PC-3 (cell line): ENCODE data around the gene BMPR1A. TPM values are rescaled to one million over a fixed set of nuclear protein-coding genes. Genes with fewer than 3 reads are reported as not detected.

Experiments
- ATAC-seq: fragments of 200-7000 bp; cut with Tn5 transposase; 2 replicates; pipeline ENCODE4 v1.9.1; 2020; ENCODE audit warnings: mild to moderate bottlenecking, moderate library complexity
- BruUV-seq: library from RNA; stranded (reverse); fragments of 400-500 nt; replicated peaks from 2 replicates; lab custom pipeline; 2021; lab: Mats Ljungman, UMichigan
- CTCF ChIA-PET: fragments of 300-600 bp; sonication (Branson Sonifier 250); formaldehyde crosslinking; loops from one replicate; lab custom pipeline; 2022; ENCODE audit warnings: antibody characterized with exemption; lab: Charles Lee
- POLR2A ChIA-PET: fragments of 300-600 bp; sonication (Branson Sonifier 250); formaldehyde crosslinking; loops from one replicate; lab custom pipeline; 2022; ENCODE audit warnings: antibody characterized with exemption; ENCODE audit not compliant: unreplicated experiment; lab: Charles Lee
- DNase-seq: peaks from one replicate; pipeline ENCODE4 v3.0.0-alpha.2; 2015
- H2AFZ ChIP-seq: fragments of 300-600 bp; sonication (generic); 2 replicates; pipeline ENCODE4 v1.6.0; 2016; ENCODE audit warnings: antibody characterized with exemption, low read length
- H3F3A ChIP-seq: fragments of 300-600 bp; sonication (generic); one replicate; pipeline ENCODE4 v1.6.0; 2017; ENCODE audit warnings: antibody characterized with exemption, low read length, control low read depth, mild to moderate bottlenecking; ENCODE audit not compliant: unreplicated experiment
- H3K27ac ChIP-seq: fragments of 300-600 bp; sonication (generic); 2 replicates; pipeline ENCODE4 v1.5.1; 2016; ENCODE audit warnings: mild to moderate bottlenecking, low read length
- H3K27me3 ChIP-seq: fragments of 300-600 bp; sonication (generic); 2 replicates; pipeline ENCODE4 v1.6.1; 2016; ENCODE audit warnings: low read length, mixed read lengths
- H3K36me3 ChIP-seq: fragments of 300-600 bp; sonication (generic); 2 replicates; pipeline ENCODE4 v1.6.1; 2016; ENCODE audit warnings: low read depth, mixed run types, low read length, mixed read lengths
- H3K4me1 ChIP-seq: fragments of 300-600 bp; sonication (generic); 2 replicates; pipeline ENCODE4 v1.5.1; 2016; ENCODE audit warnings: low read length; ENCODE audit not compliant: insufficient read depth
- H3K4me2 ChIP-seq: fragments of 300-600 bp; sonication (generic); 2 replicates; pipeline ENCODE4 v1.6.0; 2016; ENCODE audit warnings: low read length
- H3K4me3 ChIP-seq: fragments of 300-600 bp; sonication (generic); 2 replicates; pipeline ENCODE4 v1.5.1; 2016; ENCODE audit warnings: mild to moderate bottlenecking, low read length, mixed read lengths
- H3K79me2 ChIP-seq: fragments of 300-600 bp; sonication (generic); 2 replicates; pipeline ENCODE4 v1.6.1; 2017; ENCODE audit warnings: low read length, mixed read lengths
- H3K9ac ChIP-seq: fragments of 300-600 bp; sonication (generic); 2 replicates; pipeline ENCODE4 v1.6.0; 2016; ENCODE audit warnings: mild to moderate bottlenecking, low read length
- H3K9me2 ChIP-seq: fragments of 300-600 bp; sonication (generic); replicated peaks from 2 replicates; pipeline ENCODE4 v1.6.1; 2016; ENCODE audit warnings: mixed run types, low read length, mixed read lengths
- H3K9me3 ChIP-seq: fragments of 300-600 bp; sonication (generic); 2 replicates; pipeline ENCODE4 v1.6.1; 2016; ENCODE audit warnings: low read length, mixed read lengths
- H4K20me1 ChIP-seq: fragments of 300-600 bp; sonication (generic); 2 replicates; pipeline ENCODE4 v1.6.1; 2016; ENCODE audit warnings: low read length, mixed read lengths
- CTCF ChIP-seq: fragments of 300-600 bp; sonication (generic); conservative IDR thresholded peaks from 2 replicates; pipeline ENCODE4 v1.5.1; 2017; ENCODE audit warnings: antibody characterized with exemption, low read depth, mild to moderate bottlenecking, low read length
- EZH2 ChIP-seq: fragments of 300-600 bp; sonication (generic); IDR thresholded peaks from one replicate; pipeline ENCODE4 v1.6.1; 2017; ENCODE audit warnings: antibody characterized with exemption, mild to moderate bottlenecking, low read length; ENCODE audit not compliant: unreplicated experiment
- EZH2phosphoT487 ChIP-seq: fragments of 300-600 bp; sonication (generic); IDR thresholded peaks from 2 replicates; pipeline ENCODE4 v1.6.1; 2018; ENCODE audit warnings: mild to moderate bottlenecking, antibody characterized with exemption, low read length, borderline replicate concordance
- intact Hi-C: fragments of 100-400 bp; cut with micrococcal nuclease; formaldehyde crosslinking; loops from 2 replicates; pipeline ENCODE4 v1.9.0; 2023
- total RNA-seq: library from RNA; depleted of rRNA; stranded (reverse); fragments of >200 nt; gene quantifications from 2 replicates; pipeline ENCODE4 v1.2.3, GENCODE V29; 2014

BMPR1A gene
- total RNA-seq, 1 experiment from 2014 or later: 14.5 TPM

GRCh38 chr10:86856156-86856555 is 99.7 kb downstream of the BMPR1A start:
- no peak for ATAC-seq
- POLR2A ChIA-PET: no interaction called here

GRCh38 chr10:86857128-86857721 is 100.8 kb downstream of the BMPR1A start:
- H3K9me3 ChIP-seq: no peaks in the 10 kb centered on the region
- BruUV-seq: no TSS peak
- ChIA-PET CTCF (no interaction called here), POLR2A (no interaction called here)
- intact Hi-C loops: no loop called here
- TF ChIP-seq CTCF (no peak), EZH2 (no peak), EZH2phosphoT487 (no peak)
- H3K4me2 ChIP-seq: no peak overlapping the region
- no peaks in the 10 kb centered on the region for H3K79me2 ChIP-seq
- no peak overlapping the region for H3K9ac ChIP-seq
- peaks cover 7% of the 10 kb centered on the region; the same call in 1 of the 2 replicates for H3K4me1 ChIP-seq
- no peaks in the 10 kb centered on the region for H4K20me1 ChIP-seq
- no peaks in the 10 kb centered on the region for H3K27me3 ChIP-seq
- H3K27ac ChIP-seq: no peak overlapping the region
- no peaks in the 10 kb centered on the region for H3K36me3 ChIP-seq
- H3K4me3 ChIP-seq: no peak overlapping the region
- H3K9me2 ChIP-seq: no peaks in the 10 kb centered on the region
- H2AFZ ChIP-seq: no peak overlapping the region
- H3F3A ChIP-seq: no peaks in the 10 kb centered on the region
- ATAC-seq: no peak; the same call in 1 of the 2 replicates
- peak; percentile 23 for DNase-seq

More at GRCh38 chr10:86856156-86856555, 99.7 kb downstream of the BMPR1A start:
- no peaks in the 10 kb centered on the region for H4K20me1 ChIP-seq
- no peak overlapping the region for H3K27ac ChIP-seq
- H3K27me3 ChIP-seq: no peaks in the 10 kb centered on the region
- H3K4me2 ChIP-seq: no peak overlapping the region
- H3K36me3 ChIP-seq: no peaks in the 10 kb centered on the region
- intact Hi-C loops: no loop called here
- no peak overlapping the region for H2AFZ ChIP-seq
- H3K4me3 ChIP-seq: no peak overlapping the region
- TF ChIP-seq EZH2phosphoT487 (no peak), EZH2 (no peak), CTCF (no peak)
- H3K9me3 ChIP-seq: no peaks in the 10 kb centered on the region
- H3K4me1 ChIP-seq: peaks cover 12% of the 10 kb centered on the region
- BruUV-seq: no TSS peak
- no peaks in the 10 kb centered on the region for H3F3A ChIP-seq
- no peak overlapping the region for H3K9ac ChIP-seq
- no peak for DNase-seq
- no peaks in the 10 kb centered on the region for H3K79me2 ChIP-seq
- no peaks in the 10 kb centered on the region for H3K9me2 ChIP-seq
- CTCF ChIA-PET: no interaction called here

GRCh38 chr10:86858011-86858410 is 101.6 kb downstream of the BMPR1A start:
- no peak for TF ChIP-seq EZH2
- no peak for TF ChIP-seq CTCF
- TF ChIP-seq EZH2phosphoT487: no peak
- DNase-seq: no peak
- Histone ChIP-seq H3K9me3 (no peaks in the 10 kb centered on the region), H3K27ac (no peak overlapping the region), H3K9ac (no peak overlapping the region), H3K79me2 (no peaks in the 10 kb centered on the region), H3K4me3 (no peak overlapping the region), H2AFZ (no peak overlapping the region), H4K20me1 (no peaks in the 10 kb centered on the region), H3K36me3 (no peaks in the 10 kb centered on the region), H3K27me3 (no peaks in the 10 kb centered on the region), H3K9me2 (no peaks in the 10 kb centered on the region), H3K4me2 (no peak overlapping the region), H3F3A (no peaks in the 10 kb centered on the region), H3K4me1 (peaks cover 14% of the 10 kb centered on the region)
- no peak for ATAC-seq
- POLR2A ChIA-PET: no interaction called here
- intact Hi-C loops: no loop called here
- BruUV-seq: no TSS peak
- CTCF ChIA-PET: interaction anchor here (0.6 kb wide), 1 partner anchor 100 kb away, joined by 4 read pairs; no protein-coding TSS in a partner anchor
